MG63 (cell line): Measurements from ENCODE around the gene USH1C. TPM values are rescaled to one million over a fixed set of nuclear protein-coding genes. Genes with fewer than 3 reads are reported as not detected.

Source experiments
- DNase-seq: peaks from one replicate; pipeline ENCODE4 v3.0.0-alpha.2; 2020
- H3K27me3 ChIP-seq: fragments of 250-450 bp; sonication (Bioruptor Pico); 2 replicates; pipeline ENCODE4 v1.5.1; 2020; ENCODE audit warnings: mild to moderate bottlenecking, moderate library complexity
- H3K36me3 ChIP-seq: fragments of 250-450 bp; sonication (Bioruptor Pico); 2 replicates; pipeline ENCODE4 v1.5.1; 2020; ENCODE audit warnings: mild to moderate bottlenecking, moderate library complexity
- H3K4me3 ChIP-seq: fragments of 250-450 bp; sonication (Bioruptor Pico); 2 replicates; pipeline ENCODE4 v1.5.1; 2020; ENCODE audit warnings: mild to moderate bottlenecking, moderate library complexity
- H3K9me3 ChIP-seq: fragments of 250-450 bp; sonication (Bioruptor Pico); 2 replicates; pipeline ENCODE4 v1.5.1; 2020; ENCODE audit warnings: mild to moderate bottlenecking, moderate library complexity
- total RNA-seq: library from RNA; depleted of rRNA; stranded (reverse); fragments of >200 nt; shearing (Covaris generic); gene quantifications from 2 replicates; pipeline ENCODE4 v1.2.3, GENCODE V29; 2014; ENCODE audit warnings: low replicate concordance

USH1C gene
- total RNA-seq, 1 experiment from 2014 or later, result not detected

GRCh38 chr11:17554487-17554886, 10.3 kb upstream of the USH1C start:
- H3K27me3 ChIP-seq, result no peaks in the 10 kb centered on the region
- no peak for DNase-seq
- no peaks in the 10 kb centered on the region for H3K36me3 ChIP-seq
- H3K4me3 ChIP-seq, result no peak overlapping the region
- no peaks in the 10 kb centered on the region for H3K9me3 ChIP-seq

GRCh38 chr11:17553249-17553546, 9.0 kb upstream of the USH1C start:
- Histone ChIP-seq H3K9me3 (no peaks in the 10 kb centered on the region), H3K36me3 (no peaks in the 10 kb centered on the region), H3K4me3 (no peak overlapping the region), H3K27me3 (no peaks in the 10 kb centered on the region)
- no peak for DNase-seq

GRCh38 chr11:17552392-17553248, 8.4 kb upstream of the USH1C start:
- no peak overlapping the region for H3K4me3 ChIP-seq
- DNase-seq, result no peak
- no peaks in the 10 kb centered on the region for H3K9me3 ChIP-seq
- no peaks in the 10 kb centered on the region for H3K27me3 ChIP-seq
- no peaks in the 10 kb centered on the region for H3K36me3 ChIP-seq

- H3K36me3 ChIP-seq, result no peaks in the 10 kb centered on the region
- H3K27me3 ChIP-seq, result no peaks in the 10 kb centered on the region
- no peaks in the 10 kb centered on the region for H3K9me3 ChIP-seq
- no peak overlapping the region for H3K4me3 ChIP-seq
- no peak for DNase-seq
Measured at GRCh38 chr11:17552041-17552355, 7.8 kb upstream of the USH1C start.

GRCh38 chr11:17551347-17552040, 7.3 kb upstream of the USH1C start:
- no peak for DNase-seq
- H3K36me3 ChIP-seq, result no peaks in the 10 kb centered on the region
- no peak overlapping the region for H3K4me3 ChIP-seq
- no peaks in the 10 kb centered on the region for H3K27me3 ChIP-seq
- no peaks in the 10 kb centered on the region for H3K9me3 ChIP-seq

- H3K4me3 ChIP-seq, result no peak overlapping the region
- H3K36me3 ChIP-seq, result no peaks in the 10 kb centered on the region
- H3K27me3 ChIP-seq, result no peaks in the 10 kb centered on the region
- H3K9me3 ChIP-seq, result no peaks in the 10 kb centered on the region
- DNase-seq, result no peak
Measured at GRCh38 chr11:17550450-17551346, 6.5 kb upstream of the USH1C start.

- Histone ChIP-seq H3K4me3 (no peak overlapping the region), H3K9me3 (no peaks in the 10 kb centered on the region), H3K27me3 (no peaks in the 10 kb centered on the region), H3K36me3 (no peaks in the 10 kb centered on the region)
- DNase-seq, result no peak
Measured at GRCh38 chr11:17548444-17548843, 4.2 kb upstream of the USH1C start.

GRCh38 chr11:17547932-17548331, 3.7 kb upstream of the USH1C start:
- Histone ChIP-seq H3K4me3 (no peak overlapping the region), H3K9me3 (no peaks in the 10 kb centered on the region), H3K36me3 (no peaks in the 10 kb centered on the region), H3K27me3 (no peaks in the 10 kb centered on the region)
- no peak for DNase-seq

GRCh38 chr11:17547051-17547577, 2.9 kb upstream of the USH1C start, which contains the start of gene OTOG:
Gene OTOG (plus strand): TSS chr11:17547259. CDS start chr11:17547373, 114 bp downstream.
- Histone ChIP-seq H3K36me3 (no peaks in the 10 kb centered on the region), H3K27me3 (no peaks in the 10 kb centered on the region), H3K4me3 (no peak within 1 kb of the TSS), H3K9me3 (no peaks in the 10 kb centered on the region)
- peak; percentile 18 for DNase-seq

- Histone ChIP-seq H3K9me3 (no peaks in the 10 kb centered on the region), H3K36me3 (no peaks in the 10 kb centered on the region), H3K4me3 (no peak overlapping the region), H3K27me3 (no peaks in the 10 kb centered on the region)
- DNase-seq, result no peak
Measured at GRCh38 chr11:17546240-17546639, 2.0 kb upstream of the USH1C start.

GRCh38 chr11:17543574-17544180, 539 bp downstream of the USH1C start:
- DNase-seq, result no peak
- H3K27me3 ChIP-seq, result no peaks in the 10 kb centered on the region
- H3K36me3 ChIP-seq, result no peaks in the 10 kb centered on the region
- no peaks in the 10 kb centered on the region for H3K9me3 ChIP-seq
- no peak overlapping the region for H3K4me3 ChIP-seq

GRCh38 chr11:17543041-17543440, 1.2 kb downstream of the USH1C start:
- no peak for DNase-seq
- H3K9me3 ChIP-seq, result no peaks in the 10 kb centered on the region
- H3K4me3 ChIP-seq, result no peak overlapping the region
- H3K36me3 ChIP-seq, result no peaks in the 10 kb centered on the region
- H3K27me3 ChIP-seq, result no peaks in the 10 kb centered on the region

- Histone ChIP-seq H3K9me3 (no peaks in the 10 kb centered on the region), H3K27me3 (no peaks in the 10 kb centered on the region), H3K36me3 (no peaks in the 10 kb centered on the region), H3K4me3 (no peak overlapping the region)
- DNase-seq, result no peak
Measured at GRCh38 chr11:17542249-17542648, 2.0 kb downstream of the USH1C start.

- Histone ChIP-seq H3K9me3 (no peaks in the 10 kb centered on the region), H3K36me3 (no peaks in the 10 kb centered on the region), H3K27me3 (no peaks in the 10 kb centered on the region), H3K4me3 (no peak overlapping the region)
- DNase-seq, result no peak
Measured at GRCh38 chr11:17541330-17541885, 2.8 kb downstream of the USH1C start.

GRCh38 chr11:17540807-17541206, 3.4 kb downstream of the USH1C start:
- Histone ChIP-seq H3K4me3 (no peak overlapping the region), H3K36me3 (no peaks in the 10 kb centered on the region), H3K9me3 (no peaks in the 10 kb centered on the region), H3K27me3 (no peaks in the 10 kb centered on the region)
- DNase-seq, result no peak

- no peak for DNase-seq
- no peaks in the 10 kb centered on the region for H3K36me3 ChIP-seq
- no peaks in the 10 kb centered on the region for H3K9me3 ChIP-seq
- H3K27me3 ChIP-seq, result no peaks in the 10 kb centered on the region
- no peak overlapping the region for H3K4me3 ChIP-seq
Measured at GRCh38 chr11:17538731-17539130, 5.5 kb downstream of the USH1C start.
